NB4 (cell line): ENCODE data around the gene TMEM19.

ENCODE experiments used
- MYC ChIP-seq: IDR thresholded peaks from 2 replicates; pipeline ENCODE4 v1.6.1; 2011; ENCODE audit warnings: low read depth, low read length
- POLR2A ChIP-seq: IDR thresholded peaks from 2 replicates; pipeline ENCODE4 v1.6.1; 2011; ENCODE audit warnings: mild to moderate bottlenecking; ENCODE audit not compliant: insufficient read length; ENCODE audit errors: extremely low read depth
- TF ChIP-seq, protein P1 (sequence below): IDR thresholded peaks from one replicate; pipeline ENCODE4 v1.5.1; 2012; ENCODE audit warnings: low read depth, low read length
- TF ChIP-seq, protein P2 (sequence below): IDR thresholded peaks from 2 replicates; pipeline ENCODE4 v1.6.1; 2011; ENCODE audit warnings: low read depth, low read length

DNA sequence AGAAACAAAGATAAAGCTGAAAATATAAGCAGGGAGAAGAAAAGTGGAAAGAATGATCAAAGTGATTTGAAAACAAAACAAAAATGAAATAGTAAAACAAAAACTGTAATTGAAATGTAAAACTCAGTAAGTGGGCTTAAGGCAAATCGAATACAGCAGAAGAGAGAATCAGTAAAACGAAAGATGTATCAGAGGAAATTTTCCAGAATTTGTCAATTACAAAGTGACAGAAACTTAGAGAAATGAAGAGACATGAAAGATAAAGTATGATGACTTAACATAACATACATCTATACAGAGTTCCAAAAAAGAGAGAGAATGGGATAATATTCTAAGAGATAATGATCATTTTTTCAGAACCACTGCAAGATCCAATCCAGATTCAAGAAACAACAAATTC, 32.7 kb upstream of the TMEM19 start:
- TF ChIP-seq POLR2A (no peak), MYC (no peak)
- TF ChIP-seq, protein P1, sequence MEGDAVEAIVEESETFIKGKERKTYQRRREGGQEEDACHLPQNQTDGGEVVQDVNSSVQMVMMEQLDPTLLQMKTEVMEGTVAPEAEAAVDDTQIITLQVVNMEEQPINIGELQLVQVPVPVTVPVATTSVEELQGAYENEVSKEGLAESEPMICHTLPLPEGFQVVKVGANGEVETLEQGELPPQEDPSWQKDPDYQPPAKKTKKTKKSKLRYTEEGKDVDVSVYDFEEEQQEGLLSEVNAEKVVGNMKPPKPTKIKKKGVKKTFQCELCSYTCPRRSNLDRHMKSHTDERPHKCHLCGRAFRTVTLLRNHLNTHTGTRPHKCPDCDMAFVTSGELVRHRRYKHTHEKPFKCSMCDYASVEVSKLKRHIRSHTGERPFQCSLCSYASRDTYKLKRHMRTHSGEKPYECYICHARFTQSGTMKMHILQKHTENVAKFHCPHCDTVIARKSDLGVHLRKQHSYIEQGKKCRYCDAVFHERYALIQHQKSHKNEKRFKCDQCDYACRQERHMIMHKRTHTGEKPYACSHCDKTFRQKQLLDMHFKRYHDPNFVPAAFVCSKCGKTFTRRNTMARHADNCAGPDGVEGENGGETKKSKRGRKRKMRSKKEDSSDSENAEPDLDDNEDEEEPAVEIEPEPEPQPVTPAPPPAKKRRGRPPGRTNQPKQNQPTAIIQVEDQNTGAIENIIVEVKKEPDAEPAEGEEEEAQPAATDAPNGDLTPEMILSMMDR = no peak
- TF ChIP-seq, protein P2, sequence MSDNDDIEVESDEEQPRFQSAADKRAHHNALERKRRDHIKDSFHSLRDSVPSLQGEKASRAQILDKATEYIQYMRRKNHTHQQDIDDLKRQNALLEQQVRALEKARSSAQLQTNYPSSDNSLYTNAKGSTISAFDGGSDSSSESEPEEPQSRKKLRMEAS = no peak
